Measurements from ENCODE around the gene ECEL1. TPM values are rescaled to one million over a fixed set of nuclear protein-coding genes. Genes with fewer than 3 reads are reported as not detected.

Gene ECEL1
- total RNA-seq, 2 experiments from 2014 or later: not detected

DNA sequence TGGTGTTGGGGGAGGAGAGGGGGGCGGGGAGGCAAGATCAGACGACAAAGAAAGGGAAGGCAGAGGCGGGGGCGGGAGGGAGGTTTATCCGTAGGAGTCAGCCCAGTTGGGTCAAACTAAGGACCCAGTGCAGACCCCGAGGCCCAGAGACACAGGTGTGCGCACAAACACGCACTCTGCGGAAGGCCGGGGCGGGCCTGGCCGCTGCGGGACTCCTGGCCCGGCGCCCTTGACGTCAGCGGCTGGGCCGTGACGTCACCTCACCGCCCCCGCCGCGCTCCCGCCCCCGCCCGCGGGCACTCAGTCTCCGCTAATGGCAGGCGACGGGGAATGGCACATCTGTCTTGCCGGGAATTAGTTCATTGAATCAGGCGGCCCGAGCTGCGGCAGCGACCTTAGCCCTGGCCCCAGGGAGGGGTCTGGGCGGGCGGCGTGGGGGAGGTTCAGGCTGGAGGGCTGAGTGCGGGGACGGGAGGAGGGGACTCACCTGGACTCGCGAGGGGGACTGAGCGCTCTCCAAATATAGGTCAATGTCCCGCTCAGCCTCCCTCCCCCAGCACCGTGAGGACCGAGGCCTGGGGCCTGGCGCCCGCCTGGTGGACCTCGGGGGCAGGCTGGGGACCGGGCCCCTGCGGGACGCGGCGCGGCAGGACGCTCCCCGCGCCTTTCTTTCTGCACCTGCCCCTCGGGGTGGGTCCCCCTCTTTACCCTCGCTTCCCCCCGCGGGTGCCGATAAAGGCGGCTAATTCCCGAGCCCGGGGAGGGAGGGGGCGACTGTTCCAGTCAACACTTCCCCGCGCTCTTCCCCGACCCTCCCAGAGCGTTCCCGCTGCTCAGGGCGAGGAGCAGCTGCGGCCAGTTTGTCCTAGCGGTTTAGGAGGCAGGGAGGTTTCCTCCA, 15.5 kb upstream of the ECEL1 start:
- Mint-ChIP-seq H3K4me3 (no peak overlapping the region), H3K27ac (no peak overlapping the region), H3K36me3 (ENCODE audit: low read depth) (no peaks in the 10 kb centered on the region), H3K9me3 (no peaks in the 10 kb centered on the region), H3K4me1 (peaks cover 4% of the 10 kb centered on the region), H3K27me3 (peaks cover 49% of the 10 kb centered on the region)
- ChIA-PET POLR2A (no interaction called here), CTCF (interaction anchor here (1.1 kb wide), 1 partner anchor 19 kb away, joined by 3 read pairs; no protein-coding TSS in a partner anchor)
- peak; percentile 27 for DNase-seq

DNA sequence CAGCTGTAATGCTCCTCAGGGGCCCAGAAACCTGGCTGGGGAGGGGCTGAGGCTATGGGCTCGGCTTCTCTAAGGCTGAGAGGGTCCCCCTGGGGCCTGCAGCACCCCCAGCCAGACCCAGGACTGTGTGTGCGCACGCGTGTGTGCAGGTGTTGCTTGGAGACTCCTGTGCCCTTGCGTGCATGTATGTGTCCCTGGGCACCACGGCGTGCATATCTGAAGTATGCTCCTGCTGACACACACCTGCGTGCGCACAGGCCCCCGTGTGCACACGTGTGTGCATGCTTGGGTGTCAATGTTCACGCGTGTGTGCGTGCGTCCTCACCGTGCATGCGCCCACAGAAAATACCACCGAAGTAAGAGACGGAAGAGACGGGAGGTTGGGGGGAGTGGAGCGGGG, 14.9 kb upstream of the ECEL1 start:
- H3K27me3 Mint-ChIP-seq: peaks cover 49% of the 10 kb centered on the region
- no peak for DNase-seq

DNA sequence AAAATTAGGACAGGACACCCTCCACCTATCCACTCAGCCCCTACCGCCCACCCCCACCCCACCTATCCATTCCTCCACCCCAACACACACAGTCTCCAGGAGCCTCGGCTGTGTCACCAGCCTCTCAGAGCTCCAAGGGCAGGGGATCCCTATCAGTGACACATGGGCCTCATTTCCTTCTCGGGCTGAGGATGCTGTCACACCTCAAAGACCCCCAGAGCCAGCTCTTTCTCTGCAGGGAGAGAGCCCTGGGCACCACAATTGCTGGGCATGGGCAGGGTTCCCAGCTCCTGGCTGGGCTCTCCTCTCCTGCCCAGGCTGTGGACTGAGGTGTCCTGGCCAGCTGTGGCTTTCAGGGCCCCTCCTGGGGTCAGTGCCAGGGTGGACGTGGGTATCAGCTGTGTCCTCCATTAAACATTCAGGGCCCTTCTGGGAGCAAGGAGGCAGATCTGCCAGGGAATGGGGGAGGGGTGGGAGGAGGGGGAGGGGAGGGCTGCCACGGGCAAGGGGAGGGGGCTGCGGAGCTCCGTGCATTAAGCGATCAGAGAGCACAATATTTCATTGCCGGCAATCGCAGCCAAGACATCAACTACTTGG, 14.3 kb upstream of the ECEL1 start:
- H3K4me3 Mint-ChIP-seq: no peak overlapping the region
- no peaks in the 10 kb centered on the region for H3K9me3 Mint-ChIP-seq
- no peaks in the 10 kb centered on the region for H3K36me3 Mint-ChIP-seq (ENCODE audit: low read depth)
- peaks cover 49% of the 10 kb centered on the region for H3K27me3 Mint-ChIP-seq
- no peak for DNase-seq
- POLR2A ChIA-PET: no interaction called here
- peaks cover 4% of the 10 kb centered on the region for H3K4me1 Mint-ChIP-seq
- CTCF ChIA-PET: no interaction called here
- no peak overlapping the region for H3K27ac Mint-ChIP-seq

More for the DNA sequence above, 14.9 kb upstream of the ECEL1 start:
- H3K9me3 Mint-ChIP-seq: no peaks in the 10 kb centered on the region
- no peak overlapping the region for H3K27ac Mint-ChIP-seq
- peaks cover 4% of the 10 kb centered on the region for H3K4me1 Mint-ChIP-seq
- POLR2A ChIA-PET: no interaction called here
- no peaks in the 10 kb centered on the region for H3K36me3 Mint-ChIP-seq (ENCODE audit: low read depth)
- CTCF ChIA-PET: no interaction called here
- peak overlapping the region; percentile 32 for H3K4me3 Mint-ChIP-seq

DNA sequence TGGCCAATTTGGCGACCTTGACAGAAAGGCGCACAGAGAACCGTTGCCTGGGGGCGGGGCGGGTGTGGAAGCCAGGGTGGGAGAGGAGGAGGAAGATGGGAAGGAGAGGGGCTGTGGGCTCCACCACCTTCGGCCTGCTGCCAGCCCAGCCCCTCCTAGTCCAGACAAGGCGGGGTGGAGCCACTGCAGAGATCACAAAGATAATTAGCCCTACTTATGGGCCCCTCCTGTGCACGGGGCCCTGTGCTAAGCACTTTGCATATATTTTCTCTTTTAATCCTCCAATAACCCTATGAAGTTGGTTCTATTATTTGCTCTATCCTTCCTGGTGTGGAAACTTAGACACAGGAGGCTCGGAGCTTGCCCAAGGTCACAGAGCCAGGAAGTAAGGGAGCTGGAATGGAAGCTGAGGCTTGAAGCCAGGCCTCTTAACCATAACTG, 13.7 kb upstream of the ECEL1 start:
- Mint-ChIP-seq H3K27me3 (peaks cover 49% of the 10 kb centered on the region), H3K4me3 (no peak overlapping the region), H3K36me3 (ENCODE audit: low read depth) (no peaks in the 10 kb centered on the region), H3K27ac (no peak overlapping the region), H3K9me3 (no peaks in the 10 kb centered on the region), H3K4me1 (peaks cover 4% of the 10 kb centered on the region)
- CTCF ChIA-PET: no interaction called here
- POLR2A ChIA-PET: no interaction called here
- DNase-seq: no peak

DNA sequence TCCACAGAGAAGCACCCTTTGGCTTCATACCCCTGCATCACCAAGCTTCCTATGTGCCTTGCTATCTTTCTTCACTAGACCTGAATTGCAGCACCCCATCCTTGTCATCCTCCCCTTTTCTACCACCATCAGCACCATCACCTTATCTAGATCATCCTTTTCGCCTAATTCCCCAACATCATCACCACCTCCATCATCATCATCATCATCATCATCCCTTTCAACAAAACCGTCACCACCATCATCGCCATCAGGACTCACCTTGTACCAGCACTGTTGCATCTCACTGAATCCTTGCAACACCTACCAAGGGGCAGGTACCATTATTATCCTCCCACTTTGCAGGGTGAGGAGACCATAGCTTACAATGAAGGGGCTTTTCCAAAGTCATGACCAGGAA, 10.8 kb upstream of the ECEL1 start:
- Mint-ChIP-seq H3K27ac (no peak overlapping the region), H3K4me3 (no peak overlapping the region), H3K4me1 (peaks cover 2% of the 10 kb centered on the region), H3K36me3 (ENCODE audit: low read depth) (no peaks in the 10 kb centered on the region), H3K9me3 (no peaks in the 10 kb centered on the region), H3K27me3 (peaks cover 26% of the 10 kb centered on the region)
- POLR2A ChIA-PET: no interaction called here
- CTCF ChIA-PET: no interaction called here
- DNase-seq: no peak

DNA sequence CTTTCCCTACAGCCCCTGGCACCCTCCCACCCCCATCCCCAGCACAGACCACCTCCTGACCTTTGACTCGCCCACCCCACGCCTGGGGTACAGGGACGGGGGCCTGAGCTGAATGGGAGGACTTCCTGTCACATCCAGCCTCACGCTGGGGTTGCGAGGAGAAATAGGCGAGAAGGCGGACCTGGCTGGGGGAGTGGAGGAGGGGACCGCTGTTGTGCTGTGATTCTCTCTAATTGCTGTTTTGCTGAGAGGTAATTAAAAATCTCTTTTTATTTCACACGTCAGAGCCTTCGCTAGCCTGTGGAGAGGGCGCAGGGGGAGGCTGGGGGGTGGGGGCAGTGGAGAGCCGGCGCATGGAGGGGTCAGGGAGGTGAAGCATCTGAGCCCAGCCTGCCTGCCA, 9.7 kb upstream of the ECEL1 start:
- H3K36me3 Mint-ChIP-seq (ENCODE audit: low read depth): no peaks in the 10 kb centered on the region
- no peak for DNase-seq
- H3K9me3 Mint-ChIP-seq: no peaks in the 10 kb centered on the region
- H3K27me3 Mint-ChIP-seq: peaks cover 21% of the 10 kb centered on the region
- ChIA-PET CTCF (interaction anchor here (0.6 kb wide), 1 partner anchor 819 kb away, joined by 3 read pairs; no protein-coding TSS in a partner anchor), POLR2A (no interaction called here)
- H3K4me3 Mint-ChIP-seq: no peak overlapping the region
- H3K27ac Mint-ChIP-seq: no peak overlapping the region
- no peaks in the 10 kb centered on the region for H3K4me1 Mint-ChIP-seq

DNA sequence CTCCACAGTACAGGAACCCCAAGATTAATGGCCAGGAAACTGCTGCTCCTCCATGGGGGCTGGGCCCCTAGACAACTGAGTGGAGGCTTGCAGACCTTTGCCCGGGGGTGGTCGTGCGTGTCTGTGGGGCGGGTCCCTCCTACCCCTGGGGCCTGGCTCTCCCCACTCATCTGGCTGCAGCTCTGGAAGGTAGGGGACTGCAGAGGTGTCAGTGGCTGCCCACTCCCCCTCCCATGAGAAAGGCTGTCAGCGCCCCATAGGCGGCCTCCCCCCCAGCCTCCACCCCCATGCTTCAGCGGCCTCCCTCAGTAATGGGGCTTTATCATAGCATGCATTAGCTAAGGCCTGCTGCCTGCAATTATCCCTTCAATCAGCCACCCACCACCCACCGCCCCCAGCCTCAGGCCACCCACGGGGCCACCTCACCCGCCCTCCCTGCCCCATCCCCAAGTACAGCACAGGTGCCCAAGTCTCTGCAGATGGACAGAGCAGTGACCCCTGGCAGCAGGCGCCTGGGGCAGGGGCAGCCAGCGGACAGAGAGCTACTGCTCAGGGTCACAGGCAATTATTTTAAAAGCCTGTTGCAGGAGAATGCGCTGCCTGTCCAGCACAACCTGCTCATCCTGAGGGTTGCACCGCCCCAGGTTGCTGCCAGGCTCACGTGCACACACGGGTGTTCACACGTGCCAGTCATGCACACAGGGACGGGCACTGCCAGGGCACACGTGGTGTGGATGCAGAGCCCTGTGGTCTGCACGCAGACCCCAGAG, 9.1 kb upstream of the ECEL1 start:
- Mint-ChIP-seq H3K27ac (no peak overlapping the region), H3K27me3 (peaks cover 16% of the 10 kb centered on the region), H3K4me1 (no peaks in the 10 kb centered on the region), H3K36me3 (ENCODE audit: low read depth) (no peaks in the 10 kb centered on the region), H3K9me3 (no peaks in the 10 kb centered on the region), H3K4me3 (no peak overlapping the region)
- CTCF ChIA-PET: interaction anchor here (0.6 kb wide), 1 partner anchor 819 kb away, joined by 3 read pairs; no protein-coding TSS in a partner anchor
- no peak for DNase-seq
- POLR2A ChIA-PET: no interaction called here

DNA sequence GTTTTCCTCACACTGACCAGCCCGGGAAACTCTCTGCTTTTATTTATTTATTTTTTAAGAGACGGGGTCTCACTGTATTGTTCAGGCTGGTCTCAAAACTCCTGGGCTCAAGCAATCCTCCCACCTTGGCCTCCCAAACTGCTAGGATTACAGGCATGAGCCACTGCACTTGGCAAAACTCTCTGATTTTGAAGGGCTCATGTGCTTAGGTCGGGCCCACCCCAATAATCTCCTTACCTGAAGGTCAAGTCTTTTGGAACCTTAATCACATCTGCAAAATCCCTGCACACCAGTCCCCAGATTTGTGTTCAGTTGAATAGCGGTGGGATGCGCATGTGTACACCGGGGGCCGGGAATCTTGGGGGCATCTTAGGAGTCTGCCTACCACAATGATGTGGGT, 7.7 kb upstream of the ECEL1 start:
- H3K27ac Mint-ChIP-seq: no peak overlapping the region
- no peaks in the 10 kb centered on the region for H3K36me3 Mint-ChIP-seq (ENCODE audit: low read depth)
- ChIA-PET POLR2A (no interaction called here), CTCF (interaction anchor here (1.2 kb wide), 1 partner anchor 42 kb away, joined by 3 read pairs; no protein-coding TSS in a partner anchor)
- H3K27me3 Mint-ChIP-seq: peaks cover 10% of the 10 kb centered on the region
- no peaks in the 10 kb centered on the region for H3K9me3 Mint-ChIP-seq
- H3K4me3 Mint-ChIP-seq: no peak overlapping the region
- no peak for DNase-seq
- no peaks in the 10 kb centered on the region for H3K4me1 Mint-ChIP-seq

DNA sequence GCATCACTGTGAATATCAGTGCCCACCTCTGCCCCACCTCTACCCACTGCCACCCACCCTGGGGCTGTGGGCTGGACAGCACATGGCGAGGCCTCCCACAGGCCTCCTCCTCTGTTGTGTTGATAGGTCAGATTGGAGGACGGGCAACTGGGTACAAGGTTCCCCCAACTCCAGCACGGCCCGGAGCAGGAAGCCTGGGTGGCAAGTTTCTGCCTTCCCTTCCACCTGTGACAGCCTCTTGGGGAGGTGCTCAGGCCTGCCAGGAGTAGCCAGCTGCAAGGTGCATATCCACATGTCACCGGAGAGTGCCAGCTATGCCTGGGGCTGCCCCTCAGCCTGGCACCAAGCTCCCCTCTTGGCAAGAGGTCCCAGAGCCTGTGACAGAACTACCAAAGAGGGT, 6.9 kb upstream of the ECEL1 start:
- Mint-ChIP-seq H3K4me1 (no peaks in the 10 kb centered on the region), H3K36me3 (ENCODE audit: low read depth) (no peaks in the 10 kb centered on the region), H3K27ac (no peak overlapping the region), H3K4me3 (no peak overlapping the region), H3K27me3 (peaks cover 12% of the 10 kb centered on the region), H3K9me3 (no peaks in the 10 kb centered on the region)
- no peak for DNase-seq
- POLR2A ChIA-PET: no interaction called here
- CTCF ChIA-PET: interaction anchor here (1.2 kb wide), 1 partner anchor 43 kb away, joined by 3 read pairs; no protein-coding TSS in a partner anchor

DNA sequence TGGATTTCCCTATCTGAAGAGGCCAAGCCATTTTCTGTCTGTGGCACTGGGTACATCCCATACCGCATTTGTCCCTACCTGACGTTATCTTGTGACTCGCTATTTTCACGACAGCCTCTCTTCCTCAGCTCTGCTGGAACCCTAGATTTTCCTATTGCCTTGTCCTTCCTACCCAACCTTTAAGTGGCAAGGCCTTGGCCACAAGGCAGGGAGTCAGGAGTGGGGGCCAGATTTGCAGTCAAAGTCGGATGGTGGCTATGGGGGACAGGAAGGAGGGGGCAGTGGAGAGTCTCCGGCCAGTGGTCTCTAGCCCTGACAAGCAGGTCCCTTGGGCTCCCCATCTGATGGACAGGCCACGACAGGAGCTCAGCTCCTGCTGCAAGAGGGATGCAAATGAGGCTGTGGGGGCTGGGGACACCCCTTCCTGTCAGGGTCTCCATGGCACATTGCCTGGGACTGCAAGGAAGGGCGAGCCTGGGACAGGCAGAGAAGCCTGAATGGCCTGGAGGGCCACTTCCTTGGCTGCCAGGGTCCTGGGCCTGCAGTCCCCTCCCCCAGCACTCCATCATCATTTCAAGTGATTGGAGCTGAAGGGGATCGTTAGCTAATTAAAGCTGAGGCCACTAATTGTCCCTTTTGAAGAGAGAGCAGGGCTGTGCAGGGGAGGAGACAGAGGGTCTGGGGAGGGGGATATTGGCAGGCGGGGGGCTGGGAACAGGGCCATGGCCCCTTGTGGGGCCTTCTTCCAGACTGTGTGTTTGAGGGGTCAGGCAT, 6.3 kb upstream of the ECEL1 start:
- ChIA-PET CTCF (no interaction called here), POLR2A (no interaction called here)
- Mint-ChIP-seq H3K36me3 (ENCODE audit: low read depth) (no peaks in the 10 kb centered on the region), H3K4me3 (no peak overlapping the region), H3K27me3 (peaks cover 18% of the 10 kb centered on the region), H3K27ac (no peak overlapping the region), H3K9me3 (no peaks in the 10 kb centered on the region), H3K4me1 (no peaks in the 10 kb centered on the region)
- DNase-seq: no peak

DNA sequence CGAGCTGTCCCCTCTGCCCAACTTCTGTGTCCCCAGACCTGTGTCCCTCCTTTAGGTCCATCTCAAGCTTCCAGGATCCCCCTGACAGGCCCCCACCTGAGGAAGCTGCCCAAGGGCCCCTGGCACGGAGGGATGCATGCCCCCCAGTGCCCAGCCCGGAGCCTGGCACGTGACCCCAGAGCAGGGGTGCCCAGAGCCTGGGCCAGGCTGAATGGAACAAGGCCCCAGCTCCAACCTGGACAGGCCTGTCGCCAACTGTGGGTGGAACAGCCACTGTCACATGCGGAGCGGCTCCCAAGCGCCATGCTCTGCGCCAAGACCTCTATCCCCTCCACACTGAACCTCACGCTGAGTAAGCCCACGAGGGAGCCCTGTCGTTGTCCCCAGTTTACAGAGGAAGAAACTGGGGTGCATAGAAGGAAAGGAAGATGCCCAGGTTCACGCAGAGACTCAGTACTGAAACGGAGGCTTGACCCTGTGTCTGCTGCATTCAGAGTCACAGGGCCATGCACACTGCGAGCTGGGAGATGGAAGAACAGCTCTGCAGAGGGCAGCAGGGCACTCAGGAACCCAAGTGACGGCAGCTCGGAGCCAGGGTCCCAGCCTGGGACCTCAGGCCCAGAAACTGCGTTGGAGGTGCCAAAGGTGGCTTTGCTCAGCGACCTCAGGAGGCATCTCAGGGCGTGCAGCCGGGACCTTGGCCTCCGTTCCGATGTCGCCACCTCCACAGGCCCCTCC, 5.5 kb upstream of the ECEL1 start:
- CTCF ChIA-PET: no interaction called here
- Mint-ChIP-seq H3K4me3 (no peak overlapping the region), H3K27ac (no peak overlapping the region), H3K36me3 (ENCODE audit: low read depth) (no peaks in the 10 kb centered on the region), H3K4me1 (peaks cover 3% of the 10 kb centered on the region), H3K9me3 (no peaks in the 10 kb centered on the region), H3K27me3 (peaks cover 20% of the 10 kb centered on the region)
- DNase-seq: no peak
- POLR2A ChIA-PET: no interaction called here

DNA sequence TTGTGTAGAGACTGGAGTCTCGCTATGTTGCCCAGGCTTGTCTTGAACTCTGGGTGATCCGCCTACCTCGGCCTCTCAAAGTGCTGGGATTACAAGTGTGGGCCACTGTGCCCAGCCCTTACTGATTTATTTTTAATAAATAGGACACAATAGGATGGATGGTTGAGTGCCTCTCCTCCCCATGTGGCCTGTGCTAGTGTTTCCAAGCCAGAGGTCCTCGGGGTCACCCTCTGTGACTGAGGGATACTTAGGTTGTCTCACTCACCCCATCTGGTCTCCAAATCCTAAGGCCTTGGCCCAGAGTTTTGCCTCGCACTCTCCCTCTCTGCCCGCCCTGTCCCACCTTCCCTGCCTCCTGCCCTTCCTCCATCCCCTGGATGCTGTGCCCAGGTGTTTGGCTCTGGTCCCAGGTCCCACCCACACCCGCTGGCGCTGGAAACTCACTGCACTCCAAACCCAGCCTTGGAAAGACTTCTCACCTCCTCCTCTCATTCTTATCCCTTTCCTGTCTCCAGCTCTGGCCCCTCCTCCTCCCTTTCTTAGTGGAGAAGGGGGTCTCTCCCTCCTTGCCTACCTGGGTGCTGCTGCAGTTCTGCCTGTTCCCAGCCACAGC, 4.7 kb upstream of the ECEL1 start:
- Mint-ChIP-seq H3K27ac (no peak overlapping the region), H3K27me3 (peaks cover 23% of the 10 kb centered on the region), H3K9me3 (no peaks in the 10 kb centered on the region), H3K4me1 (peaks cover 3% of the 10 kb centered on the region), H3K36me3 (ENCODE audit: low read depth) (no peaks in the 10 kb centered on the region), H3K4me3 (no peak overlapping the region)
- ChIA-PET POLR2A (no interaction called here), CTCF (no interaction called here)
- no peak for DNase-seq

Data from activated CD4-positive, alpha-beta memory T cell treated with anti-CD3 and anti-CD28 coated beads, Interleukin-2, amount 10 ng/mL, durations not matched to agents 7 days and 5 days (primary cell).